Measurements from ENCODE around the gene AP2A2.

AP2A2 gene

DNA sequence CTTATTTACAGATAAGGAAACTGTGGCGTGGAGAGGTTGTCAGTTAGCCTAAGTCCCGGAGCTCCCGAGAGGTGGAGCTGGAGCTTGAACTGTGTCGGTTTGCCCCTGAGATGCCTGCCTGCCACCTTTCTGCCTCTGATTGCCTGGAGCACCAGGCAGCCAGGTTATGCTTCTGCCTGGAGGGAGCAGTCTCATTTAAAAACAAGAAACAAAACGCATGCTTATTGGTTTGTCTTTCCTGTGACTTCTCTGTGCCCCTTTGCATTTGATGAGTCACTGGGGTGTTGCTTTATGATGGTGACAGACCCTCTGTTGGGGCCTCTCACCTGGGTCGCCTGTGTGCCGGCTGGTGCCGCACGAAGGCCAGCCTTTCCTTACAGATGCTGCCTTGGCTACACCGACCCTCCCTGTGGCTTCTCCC, 12.2 kb downstream of the AP2A2 start:
- no peak for TF ChIP-seq NFIC (IDR thresholded peaks at IDR 0.05)
- TF ChIP-seq, protein P1, sequence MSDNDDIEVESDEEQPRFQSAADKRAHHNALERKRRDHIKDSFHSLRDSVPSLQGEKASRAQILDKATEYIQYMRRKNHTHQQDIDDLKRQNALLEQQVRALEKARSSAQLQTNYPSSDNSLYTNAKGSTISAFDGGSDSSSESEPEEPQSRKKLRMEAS (IDR thresholded peaks at IDR 0.05) = no peak
- TF ChIP-seq, protein P2, sequence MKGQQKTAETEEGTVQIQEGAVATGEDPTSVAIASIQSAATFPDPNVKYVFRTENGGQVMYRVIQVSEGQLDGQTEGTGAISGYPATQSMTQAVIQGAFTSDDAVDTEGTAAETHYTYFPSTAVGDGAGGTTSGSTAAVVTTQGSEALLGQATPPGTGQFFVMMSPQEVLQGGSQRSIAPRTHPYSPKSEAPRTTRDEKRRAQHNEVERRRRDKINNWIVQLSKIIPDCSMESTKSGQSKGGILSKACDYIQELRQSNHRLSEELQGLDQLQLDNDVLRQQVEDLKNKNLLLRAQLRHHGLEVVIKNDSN (IDR thresholded peaks at IDR 0.05) = no peak
- no peak for TF ChIP-seq TCF12 (IDR thresholded peaks at IDR 0.05; ENCODE audit: low read depth)
- TF ChIP-seq CREB1 (IDR thresholded peaks at IDR 0.05; ENCODE audit: low read depth) = no peak
- no peak for TF ChIP-seq ZBTB7A (IDR thresholded peaks at IDR 0.05; ENCODE audit: low read depth)
- TF ChIP-seq, protein P3, sequence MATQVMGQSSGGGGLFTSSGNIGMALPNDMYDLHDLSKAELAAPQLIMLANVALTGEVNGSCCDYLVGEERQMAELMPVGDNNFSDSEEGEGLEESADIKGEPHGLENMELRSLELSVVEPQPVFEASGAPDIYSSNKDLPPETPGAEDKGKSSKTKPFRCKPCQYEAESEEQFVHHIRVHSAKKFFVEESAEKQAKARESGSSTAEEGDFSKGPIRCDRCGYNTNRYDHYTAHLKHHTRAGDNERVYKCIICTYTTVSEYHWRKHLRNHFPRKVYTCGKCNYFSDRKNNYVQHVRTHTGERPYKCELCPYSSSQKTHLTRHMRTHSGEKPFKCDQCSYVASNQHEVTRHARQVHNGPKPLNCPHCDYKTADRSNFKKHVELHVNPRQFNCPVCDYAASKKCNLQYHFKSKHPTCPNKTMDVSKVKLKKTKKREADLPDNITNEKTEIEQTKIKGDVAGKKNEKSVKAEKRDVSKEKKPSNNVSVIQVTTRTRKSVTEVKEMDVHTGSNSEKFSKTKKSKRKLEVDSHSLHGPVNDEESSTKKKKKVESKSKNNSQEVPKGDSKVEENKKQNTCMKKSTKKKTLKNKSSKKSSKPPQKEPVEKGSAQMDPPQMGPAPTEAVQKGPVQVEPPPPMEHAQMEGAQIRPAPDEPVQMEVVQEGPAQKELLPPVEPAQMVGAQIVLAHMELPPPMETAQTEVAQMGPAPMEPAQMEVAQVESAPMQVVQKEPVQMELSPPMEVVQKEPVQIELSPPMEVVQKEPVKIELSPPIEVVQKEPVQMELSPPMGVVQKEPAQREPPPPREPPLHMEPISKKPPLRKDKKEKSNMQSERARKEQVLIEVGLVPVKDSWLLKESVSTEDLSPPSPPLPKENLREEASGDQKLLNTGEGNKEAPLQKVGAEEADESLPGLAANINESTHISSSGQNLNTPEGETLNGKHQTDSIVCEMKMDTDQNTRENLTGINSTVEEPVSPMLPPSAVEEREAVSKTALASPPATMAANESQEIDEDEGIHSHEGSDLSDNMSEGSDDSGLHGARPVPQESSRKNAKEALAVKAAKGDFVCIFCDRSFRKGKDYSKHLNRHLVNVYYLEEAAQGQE (IDR thresholded peaks at IDR 0.05; ENCODE audit: low read depth) = no peak
- TF ChIP-seq EP300 (IDR thresholded peaks at IDR 0.05; ENCODE audit: borderline replicate concordance) = no peak
- TF ChIP-seq EGR1 (IDR thresholded peaks at IDR 0.05) = no peak
- no peak for TF ChIP-seq YY1 (IDR thresholded peaks at IDR 0.05; ENCODE audit: low read depth)
- no peak for TF ChIP-seq TEAD4 (IDR thresholded peaks at IDR 0.05)
- TF ChIP-seq FOXM1 (IDR thresholded peaks at IDR 0.05; ENCODE audit: borderline replicate concordance, low read depth) = no peak
- TF ChIP-seq TAF1 (IDR thresholded peaks at IDR 0.05; ENCODE audit: low read depth) = no peak
- no peak for TF ChIP-seq RAD21 (IDR thresholded peaks at IDR 0.05; ENCODE audit: low read depth)
- no peak for TF ChIP-seq CEBPB (IDR thresholded peaks at IDR 0.05)

DNA sequence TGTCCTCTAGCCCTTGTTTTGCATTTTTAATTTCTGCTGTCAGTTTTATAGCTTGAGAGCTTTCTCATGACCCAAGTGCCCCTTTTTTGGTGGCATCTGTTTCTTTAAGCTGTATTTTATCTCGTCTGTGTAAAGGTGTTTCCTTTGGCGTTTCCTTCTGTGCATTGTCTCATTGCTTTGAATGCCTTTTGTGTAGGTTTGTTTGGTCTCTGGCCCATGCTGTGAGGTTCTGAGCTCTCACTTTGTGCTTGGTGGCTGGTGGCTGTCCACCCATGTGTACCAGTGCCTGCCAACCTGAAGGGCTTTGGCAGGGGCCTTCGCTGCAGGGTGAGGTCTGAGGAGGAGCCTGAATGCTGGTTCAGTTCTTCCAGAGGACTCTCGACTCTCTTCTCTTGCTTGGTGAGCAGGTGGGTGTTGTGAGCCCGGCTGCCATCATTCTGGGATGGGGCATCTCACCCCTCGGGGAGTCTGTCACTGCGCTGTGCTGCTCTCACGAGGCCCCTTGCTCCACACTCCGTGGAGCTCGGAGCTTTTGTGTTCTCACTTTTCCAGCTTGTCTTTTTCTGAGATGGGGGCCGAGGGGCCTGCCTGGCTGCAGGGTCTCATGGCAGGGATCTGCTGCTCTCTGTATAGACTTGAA, 14.9 kb downstream of the AP2A2 start:
- TF ChIP-seq FOXM1 (IDR thresholded peaks at IDR 0.05; ENCODE audit: borderline replicate concordance, low read depth) (no peak), EP300 (IDR thresholded peaks at IDR 0.05; ENCODE audit: borderline replicate concordance) (no peak), NFIC (IDR thresholded peaks at IDR 0.05) (no peak), YY1 (IDR thresholded peaks at IDR 0.05; ENCODE audit: low read depth) (no peak), TEAD4 (IDR thresholded peaks at IDR 0.05) (no peak), ZBTB7A (IDR thresholded peaks at IDR 0.05; ENCODE audit: low read depth) (no peak), CREB1 (IDR thresholded peaks at IDR 0.05; ENCODE audit: low read depth) (no peak)

DNA sequence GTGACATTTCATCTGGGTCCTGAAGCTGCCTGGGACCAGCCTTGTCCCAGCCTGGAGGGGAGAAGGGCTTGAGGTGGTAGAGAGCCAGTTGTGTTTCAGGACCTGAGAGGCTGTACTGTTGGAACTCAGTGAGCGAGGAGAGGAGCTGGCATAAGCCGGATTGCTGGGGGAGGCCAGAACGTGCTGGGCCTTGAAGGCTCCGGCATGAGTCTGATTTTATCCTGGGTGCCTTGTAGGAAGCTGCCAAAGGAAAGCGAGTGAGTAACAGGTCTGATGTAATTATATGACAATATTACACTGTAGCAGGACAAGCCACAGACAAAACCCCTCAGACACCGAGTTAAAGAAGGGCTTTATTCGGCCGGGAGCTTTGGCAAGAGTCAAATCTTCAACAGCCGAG, 17.2 kb downstream of the AP2A2 start:
- no peak for TF ChIP-seq TCF12 (IDR thresholded peaks at IDR 0.05; ENCODE audit: low read depth)
- no peak for TF ChIP-seq YY1 (IDR thresholded peaks at IDR 0.05; ENCODE audit: low read depth)
- no peak for TF ChIP-seq CEBPB (IDR thresholded peaks at IDR 0.05)
- TF ChIP-seq TAF1 (IDR thresholded peaks at IDR 0.05; ENCODE audit: low read depth) = no peak
- TF ChIP-seq, protein P1 (IDR thresholded peaks at IDR 0.05) = no peak
- no peak for TF ChIP-seq FOXM1 (IDR thresholded peaks at IDR 0.05; ENCODE audit: borderline replicate concordance, low read depth)
- no peak for TF ChIP-seq EP300 (IDR thresholded peaks at IDR 0.05; ENCODE audit: borderline replicate concordance)
- TF ChIP-seq, protein P3 (IDR thresholded peaks at IDR 0.05; ENCODE audit: low read depth) = no peak

DNA sequence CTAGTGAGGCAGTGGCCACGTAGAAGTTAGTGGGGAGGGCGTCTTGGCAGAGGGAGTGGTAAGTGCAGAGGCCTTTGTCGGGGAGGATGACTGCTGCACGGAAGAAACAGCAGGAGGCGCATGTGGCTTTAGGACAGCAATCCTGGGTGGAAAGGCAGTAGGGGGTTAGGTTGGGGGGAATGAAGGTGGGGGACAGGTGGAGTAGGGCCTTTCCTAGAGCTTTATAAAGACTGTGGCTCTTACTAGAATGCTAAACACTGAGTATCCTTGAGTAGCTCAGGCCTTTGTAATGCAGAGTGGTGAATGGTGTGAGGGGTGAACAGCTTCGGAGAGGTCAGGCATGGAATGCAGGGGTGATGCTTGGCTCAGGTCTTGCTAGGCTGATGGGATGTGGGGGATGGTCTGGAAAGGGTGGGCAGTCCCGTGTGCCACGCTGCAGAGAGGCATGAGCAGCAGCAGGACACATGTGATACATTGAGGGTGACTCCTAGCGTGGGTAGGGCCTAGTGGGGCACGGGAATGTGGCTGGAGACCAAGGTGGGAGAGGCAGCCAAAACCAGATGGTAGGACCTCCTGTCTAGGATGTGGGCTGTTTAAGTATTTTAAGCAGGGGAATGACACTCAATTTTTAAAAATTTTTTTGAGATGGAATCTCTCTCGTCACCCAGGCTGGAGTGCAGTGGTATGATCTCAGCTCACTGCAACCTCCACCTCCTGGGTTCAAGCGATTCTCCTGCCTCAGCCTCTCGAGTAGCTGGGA, 19.2 kb downstream of the AP2A2 start:
- TF ChIP-seq FOXM1 (IDR thresholded peaks at IDR 0.05; ENCODE audit: borderline replicate concordance, low read depth) = no peak
- no peak for TF ChIP-seq CEBPB (IDR thresholded peaks at IDR 0.05)
- no peak for TF ChIP-seq EGR1 (IDR thresholded peaks at IDR 0.05)
- no peak for TF ChIP-seq YY1 (IDR thresholded peaks at IDR 0.05; ENCODE audit: low read depth)
- TF ChIP-seq TAF1 (IDR thresholded peaks at IDR 0.05; ENCODE audit: low read depth) = no peak
- no peak for TF ChIP-seq CREB1 (IDR thresholded peaks at IDR 0.05; ENCODE audit: low read depth)
- TF ChIP-seq EP300 (IDR thresholded peaks at IDR 0.05; ENCODE audit: borderline replicate concordance) = no peak
- TF ChIP-seq, protein P1 (IDR thresholded peaks at IDR 0.05) = no peak
- TF ChIP-seq, protein P3 (IDR thresholded peaks at IDR 0.05; ENCODE audit: low read depth) = no peak
- TF ChIP-seq TEAD4 (IDR thresholded peaks at IDR 0.05) = no peak
- TF ChIP-seq RAD21 (IDR thresholded peaks at IDR 0.05; ENCODE audit: low read depth) = no peak
- TF ChIP-seq TCF12 (IDR thresholded peaks at IDR 0.05; ENCODE audit: low read depth) = no peak
- no peak for TF ChIP-seq ZBTB7A (IDR thresholded peaks at IDR 0.05; ENCODE audit: low read depth)
